MM.1S (cell line): ENCODE data around the gene SYP.

Experiments used
- EZH2 ChIP-seq: fragments of 300-600 bp; sonication (generic); optimal IDR thresholded peaks from 2 replicates; pipeline ENCODE3; 2017; ENCODE audit warnings: low read depth, mild to moderate bottlenecking, antibody characterized with exemption, low read length, mixed read lengths
- TF ChIP-seq, protein P1 (sequence below): fragments of 300-600 bp; sonication (generic); IDR thresholded peaks from 2 replicates; pipeline ENCODE4 v1.5.1; 2016; ENCODE audit warnings: antibody characterized with exemption, low read length, mixed read lengths

DNA sequence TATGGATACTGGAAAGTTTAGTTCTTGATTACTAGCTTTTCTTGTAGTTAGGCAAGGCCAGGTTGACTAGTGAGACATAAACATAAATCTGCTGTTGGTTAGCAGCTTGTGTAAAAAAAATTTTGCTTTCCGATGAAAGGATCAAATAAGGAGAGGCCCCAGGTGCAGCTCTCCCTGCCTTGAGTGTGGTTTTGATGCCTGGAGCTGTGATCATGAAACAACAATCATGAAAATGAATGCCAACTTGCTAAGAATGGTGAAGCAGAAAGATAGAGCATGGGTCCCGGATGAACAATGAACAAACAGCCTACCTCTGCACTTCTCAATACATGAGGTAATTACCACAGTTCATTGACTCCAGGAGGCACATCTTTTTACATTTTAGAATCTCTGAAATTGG lies 14.4 kb upstream of the SYP start:
- TF ChIP-seq, protein P1, sequence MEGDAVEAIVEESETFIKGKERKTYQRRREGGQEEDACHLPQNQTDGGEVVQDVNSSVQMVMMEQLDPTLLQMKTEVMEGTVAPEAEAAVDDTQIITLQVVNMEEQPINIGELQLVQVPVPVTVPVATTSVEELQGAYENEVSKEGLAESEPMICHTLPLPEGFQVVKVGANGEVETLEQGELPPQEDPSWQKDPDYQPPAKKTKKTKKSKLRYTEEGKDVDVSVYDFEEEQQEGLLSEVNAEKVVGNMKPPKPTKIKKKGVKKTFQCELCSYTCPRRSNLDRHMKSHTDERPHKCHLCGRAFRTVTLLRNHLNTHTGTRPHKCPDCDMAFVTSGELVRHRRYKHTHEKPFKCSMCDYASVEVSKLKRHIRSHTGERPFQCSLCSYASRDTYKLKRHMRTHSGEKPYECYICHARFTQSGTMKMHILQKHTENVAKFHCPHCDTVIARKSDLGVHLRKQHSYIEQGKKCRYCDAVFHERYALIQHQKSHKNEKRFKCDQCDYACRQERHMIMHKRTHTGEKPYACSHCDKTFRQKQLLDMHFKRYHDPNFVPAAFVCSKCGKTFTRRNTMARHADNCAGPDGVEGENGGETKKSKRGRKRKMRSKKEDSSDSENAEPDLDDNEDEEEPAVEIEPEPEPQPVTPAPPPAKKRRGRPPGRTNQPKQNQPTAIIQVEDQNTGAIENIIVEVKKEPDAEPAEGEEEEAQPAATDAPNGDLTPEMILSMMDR: no peak
- no peak for TF ChIP-seq EZH2
